ENCODE results near the gene NUDT8. TPM values are rescaled to one million over a fixed set of nuclear protein-coding genes. Genes with fewer than 3 reads are reported as not detected.

NUDT8 gene
- total and polyA plus RNA-seq, 10 of the 15 experiments (the other 5 are each of a cell fraction or from before 2014, with no cell fraction given) = 0.32 to 18.2 (median 9.8) TPM

GRCh38 chr11:67606492-67607295, 23.0 kb downstream of the NUDT8 start, which contains the start of gene NDUFV1 (continued):
- TF ChIP-seq, protein P1, sequence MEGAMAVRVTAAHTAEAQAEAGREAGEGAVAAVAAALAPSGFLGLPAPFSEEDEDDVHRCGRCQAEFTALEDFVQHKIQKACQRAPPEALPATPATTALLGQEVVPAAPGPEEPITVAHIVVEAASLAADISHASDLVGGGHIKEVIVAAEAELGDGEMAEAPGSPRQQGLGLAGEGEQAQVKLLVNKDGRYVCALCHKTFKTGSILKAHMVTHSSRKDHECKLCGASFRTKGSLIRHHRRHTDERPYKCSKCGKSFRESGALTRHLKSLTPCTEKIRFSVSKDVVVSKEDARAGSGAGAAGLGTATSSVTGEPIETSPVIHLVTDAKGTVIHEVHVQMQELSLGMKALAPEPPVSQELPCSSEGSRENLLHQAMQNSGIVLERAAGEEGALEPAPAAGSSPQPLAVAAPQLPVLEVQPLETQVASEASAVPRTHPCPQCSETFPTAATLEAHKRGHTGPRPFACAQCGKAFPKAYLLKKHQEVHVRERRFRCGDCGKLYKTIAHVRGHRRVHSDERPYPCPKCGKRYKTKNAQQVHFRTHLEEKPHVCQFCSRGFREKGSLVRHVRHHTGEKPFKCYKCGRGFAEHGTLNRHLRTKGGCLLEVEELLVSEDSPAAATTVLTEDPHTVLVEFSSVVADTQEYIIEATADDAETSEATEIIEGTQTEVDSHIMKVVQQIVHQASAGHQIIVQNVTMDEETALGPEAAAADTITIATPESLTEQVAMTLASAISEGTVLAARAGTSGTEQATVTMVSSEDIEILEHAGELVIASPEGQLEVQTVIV (IDR thresholded peaks at IDR 0.05; ENCODE audit: borderline replicate concordance, partially characterized antibody) = no peak
- TF ChIP-seq STAT3 (IDR thresholded peaks at IDR 0.05; ENCODE audit: low read depth, low read length) (no peak), ZNF384 (IDR thresholded peaks at IDR 0.05; ENCODE audit: borderline replicate concordance, low read depth, low read length) (no peak), NKRF (conservative IDR thresholded peaks at IDR 0.05) (peak; percentile 84), PKNOX1 (IDR thresholded peaks at IDR 0.05) (peak; percentile 79), HDAC2 (IDR thresholded peaks at IDR 0.05) (no peak), RAD21 (IDR thresholded peaks at IDR 0.05; ENCODE audit: insufficient read depth, low read depth, low read length) (0 out of 2 replicates have a peak, but pooled peaks have one; percentile 26), CTCF (IDR thresholded peaks at IDR 0.05 in 2 of 3, conservative IDR thresholded peaks at IDR 0.05 in 1 of 3; ENCODE audit: control insufficient read depth in 2 of 3, extremely low read depth in 1 of 3, insufficient read depth in 1 of 3, low read depth in 3 of 3, low read length in 3 of 3) (peak; percentile 47 to 79 (median 73)), EP300 (IDR thresholded peaks at IDR 0.05; ENCODE audit: borderline replicate concordance in 1 of 2, control insufficient read depth in 1 of 2, low read depth in 2 of 2, low read length in 2 of 2) (peak in 1 of 2 experiments; percentile 41; a peak in 1 of 4 replicates), POLR2A (IDR thresholded peaks at IDR 0.05; ENCODE audit: low read depth, low read length) (peak; percentile 97), PAX5 (IDR thresholded peaks at IDR 0.05; ENCODE audit: borderline replicate concordance, low read depth, low read length) (0 out of 2 replicates have a peak, but pooled peaks have one; percentile 10), SP1 (IDR thresholded peaks at IDR 0.05; ENCODE audit: low read depth, low read length) (peak; percentile 57), RBBP5 (conservative IDR thresholded peaks at IDR 0.05) (no peak), BCL11A (IDR thresholded peaks at IDR 0.05; ENCODE audit: low read depth, low read length) (0 out of 2 replicates have a peak, but pooled peaks have one; percentile 8), MYB (IDR thresholded peaks at IDR 0.05; ENCODE audit: borderline replicate concordance, low read depth, low read length) (no peak), BHLHE40 (IDR thresholded peaks at IDR 0.05; ENCODE audit: borderline replicate concordance in 1 of 2, low read depth in 2 of 2, low read length in 1 of 2) (peak; percentile 62 to 83)
- TF ChIP-seq, protein P2, sequence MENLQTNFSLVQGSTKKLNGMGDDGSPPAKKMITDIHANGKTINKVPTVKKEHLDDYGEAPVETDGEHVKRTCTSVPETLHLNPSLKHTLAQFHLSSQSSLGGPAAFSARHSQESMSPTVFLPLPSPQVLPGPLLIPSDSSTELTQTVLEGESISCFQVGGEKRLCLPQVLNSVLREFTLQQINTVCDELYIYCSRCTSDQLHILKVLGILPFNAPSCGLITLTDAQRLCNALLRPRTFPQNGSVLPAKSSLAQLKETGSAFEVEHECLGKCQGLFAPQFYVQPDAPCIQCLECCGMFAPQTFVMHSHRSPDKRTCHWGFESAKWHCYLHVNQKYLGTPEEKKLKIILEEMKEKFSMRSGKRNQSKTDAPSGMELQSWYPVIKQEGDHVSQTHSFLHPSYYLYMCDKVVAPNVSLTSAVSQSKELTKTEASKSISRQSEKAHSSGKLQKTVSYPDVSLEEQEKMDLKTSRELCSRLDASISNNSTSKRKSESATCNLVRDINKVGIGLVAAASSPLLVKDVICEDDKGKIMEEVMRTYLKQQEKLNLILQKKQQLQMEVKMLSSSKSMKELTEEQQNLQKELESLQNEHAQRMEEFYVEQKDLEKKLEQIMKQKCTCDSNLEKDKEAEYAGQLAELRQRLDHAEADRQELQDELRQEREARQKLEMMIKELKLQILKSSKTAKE (IDR thresholded peaks at IDR 0.05; ENCODE audit: low read depth, poor library complexity, severe bottlenecking) = no peak
